Kidney capillary endothelial cell (primary cell): Measurements from ENCODE around the gene RTEL1.

Experiments used
- DNase-seq: peaks from one replicate; pipeline ENCODE4 v3.0.0-alpha.2; 2018; ENCODE audit warnings: low spot score

RTEL1 gene

GRCh38 chr20:63688228-63689045, 30.3 kb downstream of the RTEL1 start:
- DNase-seq, result no peak

- DNase-seq, result no peak
Observed at GRCh38 chr20:63689046-63690002, 31.2 kb downstream of the RTEL1 start.

- DNase-seq, result no peak
Observed at GRCh38 chr20:63690003-63690897, 32.1 kb downstream of the RTEL1 start.

GRCh38 chr20:63690898-63691710, 33.0 kb downstream of the RTEL1 start:
- DNase-seq, result no peak

GRCh38 chr20:63691711-63692435, 33.8 kb downstream of the RTEL1 start:
- no peak for DNase-seq

GRCh38 chr20:63692436-63693082, 34.4 kb downstream of the RTEL1 start:
- no peak for DNase-seq

GRCh38 chr20:63693083-63693732, 35.1 kb downstream of the RTEL1 start:
- DNase-seq, result no peak

- DNase-seq, result no peak
Observed at GRCh38 chr20:63693733-63694583, 35.8 kb downstream of the RTEL1 start.

- DNase-seq, result no peak
Observed at GRCh38 chr20:63694584-63695423, 36.7 kb downstream of the RTEL1 start.

- no peak for DNase-seq
Observed at GRCh38 chr20:63695424-63696305, 37.6 kb downstream of the RTEL1 start.

- no peak for DNase-seq
Observed at GRCh38 chr20:63696306-63696627, 38.2 kb downstream of the RTEL1 start.

GRCh38 chr20:63696628-63697356, 38.7 kb downstream of the RTEL1 start, which contains the start of gene TNFRSF6B:
TSS of gene TNFRSF6B (plus strand) at chr20:63696652. CDS start at chr20:63696768, 116 bp downstream.
- no peak for DNase-seq

- no peak for DNase-seq
Observed at GRCh38 chr20:63697357-63697867, 39.3 kb downstream of the RTEL1 start.

GRCh38 chr20:63697868-63698545, 39.9 kb downstream of the RTEL1 start:
- DNase-seq, result no peak
